ENCODE measurements around the gene PPM1J.

PPM1J gene

GRCh38 chr1:112665857-112666256 is 49.3 kb downstream of the PPM1J start:
- H3K27ac ChIP-seq, result no peak overlapping the region
- H3K27me3 ChIP-seq (ENCODE audit: insufficient read depth, low read depth, severe bottlenecking), result no peaks in the 10 kb centered on the region
- no peaks in the 10 kb centered on the region for H3K9me3 ChIP-seq (ENCODE audit: severe bottlenecking)
- peaks cover 64% of the 10 kb centered on the region for H3K36me3 ChIP-seq
- DNase-seq, result no peak
- TF ChIP-seq, protein P1, sequence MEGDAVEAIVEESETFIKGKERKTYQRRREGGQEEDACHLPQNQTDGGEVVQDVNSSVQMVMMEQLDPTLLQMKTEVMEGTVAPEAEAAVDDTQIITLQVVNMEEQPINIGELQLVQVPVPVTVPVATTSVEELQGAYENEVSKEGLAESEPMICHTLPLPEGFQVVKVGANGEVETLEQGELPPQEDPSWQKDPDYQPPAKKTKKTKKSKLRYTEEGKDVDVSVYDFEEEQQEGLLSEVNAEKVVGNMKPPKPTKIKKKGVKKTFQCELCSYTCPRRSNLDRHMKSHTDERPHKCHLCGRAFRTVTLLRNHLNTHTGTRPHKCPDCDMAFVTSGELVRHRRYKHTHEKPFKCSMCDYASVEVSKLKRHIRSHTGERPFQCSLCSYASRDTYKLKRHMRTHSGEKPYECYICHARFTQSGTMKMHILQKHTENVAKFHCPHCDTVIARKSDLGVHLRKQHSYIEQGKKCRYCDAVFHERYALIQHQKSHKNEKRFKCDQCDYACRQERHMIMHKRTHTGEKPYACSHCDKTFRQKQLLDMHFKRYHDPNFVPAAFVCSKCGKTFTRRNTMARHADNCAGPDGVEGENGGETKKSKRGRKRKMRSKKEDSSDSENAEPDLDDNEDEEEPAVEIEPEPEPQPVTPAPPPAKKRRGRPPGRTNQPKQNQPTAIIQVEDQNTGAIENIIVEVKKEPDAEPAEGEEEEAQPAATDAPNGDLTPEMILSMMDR (IDR thresholded peaks at IDR 0.05; ENCODE audit: low read depth, low read length), result no peak
- H3K4me3 ChIP-seq (ENCODE audit: low read depth, low read length), result no peak overlapping the region

Data from WERI-Rb-1 (cell line).